CD4-positive, alpha-beta T cell treated with Interferon alpha-2 for 1 hour (primary cell): ENCODE results near the gene RBM11.

Experiments
- DNase-seq, 2 donors: peaks; one replicate each; pipeline ENCODE4 v3.0.0-alpha.2; 2020 to 2022

The RBM11 gene

DNA sequence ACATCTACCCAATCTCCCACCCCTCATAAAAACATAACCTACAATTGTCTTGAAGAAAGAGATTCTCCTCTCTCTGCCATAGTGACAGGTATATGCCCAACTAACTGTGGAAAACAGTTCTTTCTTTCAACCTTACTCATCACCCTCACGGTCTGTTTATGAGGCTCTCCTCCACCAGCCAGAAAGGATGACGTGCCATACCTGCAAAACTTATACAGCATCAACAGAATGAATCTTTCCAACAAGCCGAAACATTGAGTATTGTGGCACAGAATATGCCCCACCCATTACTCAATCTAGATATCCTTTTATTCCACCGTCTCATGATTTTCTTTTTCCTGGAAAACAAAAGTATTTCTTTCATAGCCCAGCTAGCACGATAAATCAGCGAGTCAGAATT is 55.7 kb downstream of the RBM11 start:
- DNase-seq, result no peak

DNA sequence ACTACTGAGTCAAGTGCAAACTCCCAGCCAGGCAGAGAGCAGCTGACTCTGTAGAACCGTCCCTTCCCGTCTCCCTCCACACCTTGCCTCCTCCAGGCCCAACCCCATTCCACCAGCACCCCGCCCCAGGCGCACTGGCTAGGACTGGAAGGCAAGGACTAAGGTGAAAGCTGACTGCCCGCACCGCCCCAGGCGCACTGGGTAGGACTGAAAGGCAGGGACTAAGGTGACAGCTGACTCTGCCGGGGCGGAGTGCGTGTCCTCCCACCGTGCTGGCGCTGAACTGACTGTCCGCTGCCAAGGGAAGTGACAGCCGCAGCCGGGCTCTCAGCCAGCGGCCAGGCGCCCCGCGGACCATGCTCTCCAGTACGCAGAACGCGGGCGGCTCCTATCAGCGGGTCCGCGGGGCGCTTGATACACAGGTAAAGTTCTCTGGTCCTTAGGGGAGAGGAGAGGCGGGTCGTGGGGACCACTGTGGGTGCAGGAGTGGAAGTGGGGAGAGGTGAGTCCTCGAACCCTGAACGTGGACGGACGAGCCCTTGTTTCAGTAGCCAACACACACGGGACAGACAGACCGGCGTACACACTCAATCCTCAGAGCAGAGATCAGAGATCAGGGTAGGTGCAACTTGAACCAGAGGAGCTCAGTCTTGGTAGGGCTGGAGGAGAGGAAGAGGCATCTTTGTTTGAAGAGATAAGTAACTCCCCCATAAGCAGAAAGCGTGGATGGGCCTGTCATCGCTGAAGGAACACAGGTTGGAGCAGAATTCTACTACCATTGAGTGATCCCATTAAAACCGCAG is 58.0 kb downstream of the RBM11 start:
- no peak for DNase-seq

DNA sequence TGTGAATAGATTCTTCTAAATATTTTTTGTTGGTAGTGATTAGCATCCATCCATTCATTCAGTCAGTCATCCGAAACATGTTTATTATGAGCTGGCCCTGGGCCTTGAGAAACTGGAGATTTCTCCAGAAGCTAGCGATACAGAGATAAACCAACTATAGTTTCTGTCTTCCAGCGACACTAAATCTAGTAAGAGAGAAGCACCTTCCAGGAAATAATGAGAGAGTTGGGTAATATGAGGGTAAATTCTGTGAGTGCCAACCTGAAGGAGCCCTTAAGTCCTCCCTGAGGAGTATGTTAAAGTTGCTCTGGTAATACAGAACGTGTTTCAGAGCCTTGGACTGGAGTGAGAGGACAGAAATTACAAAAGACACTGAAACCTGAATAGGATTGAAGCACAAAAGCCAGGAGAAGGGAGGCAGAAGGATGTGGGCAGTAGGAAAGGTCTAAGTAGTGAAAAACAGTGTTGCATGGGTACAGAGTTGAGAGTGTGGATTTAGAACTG is 59.8 kb downstream of the RBM11 start:
- no peak for DNase-seq
